Measurements from ENCODE around the gene IL4.

DNA sequence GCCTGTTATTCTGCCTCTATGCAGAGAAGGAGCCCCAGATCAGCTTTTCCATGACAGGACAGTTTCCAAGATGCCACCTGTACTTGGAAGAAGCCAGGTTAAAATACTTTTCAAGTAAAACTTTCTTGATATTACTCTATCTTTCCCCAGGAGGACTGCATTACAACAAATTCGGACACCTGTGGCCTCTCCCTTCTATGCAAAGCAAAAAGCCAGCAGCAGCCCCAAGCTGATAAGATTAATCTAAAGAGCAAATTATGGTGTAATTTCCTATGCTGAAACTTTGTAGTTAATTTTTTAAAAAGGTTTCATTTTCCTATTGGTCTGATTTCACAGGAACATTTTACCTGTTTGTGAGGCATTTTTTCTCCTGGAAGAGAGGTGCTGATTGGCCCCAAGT lies 301 bp upstream of the IL4 start:
- no peak for TF ChIP-seq POLR2A (IDR thresholded peaks at IDR 0.05)
- TF ChIP-seq, protein P1, sequence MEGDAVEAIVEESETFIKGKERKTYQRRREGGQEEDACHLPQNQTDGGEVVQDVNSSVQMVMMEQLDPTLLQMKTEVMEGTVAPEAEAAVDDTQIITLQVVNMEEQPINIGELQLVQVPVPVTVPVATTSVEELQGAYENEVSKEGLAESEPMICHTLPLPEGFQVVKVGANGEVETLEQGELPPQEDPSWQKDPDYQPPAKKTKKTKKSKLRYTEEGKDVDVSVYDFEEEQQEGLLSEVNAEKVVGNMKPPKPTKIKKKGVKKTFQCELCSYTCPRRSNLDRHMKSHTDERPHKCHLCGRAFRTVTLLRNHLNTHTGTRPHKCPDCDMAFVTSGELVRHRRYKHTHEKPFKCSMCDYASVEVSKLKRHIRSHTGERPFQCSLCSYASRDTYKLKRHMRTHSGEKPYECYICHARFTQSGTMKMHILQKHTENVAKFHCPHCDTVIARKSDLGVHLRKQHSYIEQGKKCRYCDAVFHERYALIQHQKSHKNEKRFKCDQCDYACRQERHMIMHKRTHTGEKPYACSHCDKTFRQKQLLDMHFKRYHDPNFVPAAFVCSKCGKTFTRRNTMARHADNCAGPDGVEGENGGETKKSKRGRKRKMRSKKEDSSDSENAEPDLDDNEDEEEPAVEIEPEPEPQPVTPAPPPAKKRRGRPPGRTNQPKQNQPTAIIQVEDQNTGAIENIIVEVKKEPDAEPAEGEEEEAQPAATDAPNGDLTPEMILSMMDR (IDR thresholded peaks at IDR 0.05): no peak

Data from right lobe of liver (tissue), 4 donors.